Central memory CD8-positive, alpha-beta T cell (primary cell): ENCODE measurements around the gene WDR45B.
A peak's percentile ranks its signal among the peaks of the same experiment; 100 is the strongest.

ENCODE experiments used
- ATAC-seq: fragments of 150-1000 bp; cut with Tn5 transposase; replicated peaks from 2 replicates; pipeline ENCODE4 v1.10.0; 2022; ENCODE audit warnings: mild to moderate bottlenecking, moderate FRiP score, moderate number of reproducible peaks; ENCODE audit not compliant: poor library complexity, severe bottlenecking; ENCODE audit errors: extremely low read depth
- DNase-seq, 2 donors: peaks; one replicate each; pipeline ENCODE4 v3.0.0; 2021; ENCODE audit warnings: low spot score in 2 of 2
- H3K27ac Mint-ChIP-seq: one replicate; pipeline ENCODE4 v1.8.0; 2022; ENCODE audit warnings: low read depth, mild to moderate bottlenecking, moderate library complexity, mixed read lengths
- H3K27me3 Mint-ChIP-seq: one replicate; pipeline ENCODE4 v1.8.0; 2022; ENCODE audit warnings: mixed read lengths
- H3K36me3 Mint-ChIP-seq: one replicate; pipeline ENCODE4 v1.8.0; 2022; ENCODE audit warnings: mild to moderate bottlenecking, moderate library complexity, mixed read lengths; ENCODE audit not compliant: insufficient read depth
- H3K4me1 Mint-ChIP-seq: one replicate; pipeline ENCODE4 v1.8.0; 2022; ENCODE audit warnings: mixed read lengths
- H3K4me3 Mint-ChIP-seq: one replicate; pipeline ENCODE4 v1.8.0; 2022; ENCODE audit warnings: mild to moderate bottlenecking, moderate library complexity, mixed read lengths
- H3K9me3 Mint-ChIP-seq: one replicate; pipeline ENCODE4 v1.8.0; 2022; ENCODE audit warnings: mixed read lengths

WDR45B gene

GRCh38 chr17:82648165-82648668 is at the start of gene WDR45B:
Gene WDR45B (minus strand): TSS chr17:82648444. CDS start chr17:82648340, 104 bp downstream.
- peak; percentile 68 to 75 for DNase-seq
- Mint-ChIP-seq H3K4me1 (peaks cover 36% of the 10 kb centered on the region), H3K9me3 (no peaks in the 10 kb centered on the region), H3K27me3 (no peaks in the 10 kb centered on the region), H3K27ac (peak within 1 kb of the TSS; percentile 79), H3K4me3 (peak within 1 kb of the TSS; percentile 83), H3K36me3 (peaks cover 23% of the 10 kb centered on the region)
- peak; percentile 87 for ATAC-seq

DNA sequence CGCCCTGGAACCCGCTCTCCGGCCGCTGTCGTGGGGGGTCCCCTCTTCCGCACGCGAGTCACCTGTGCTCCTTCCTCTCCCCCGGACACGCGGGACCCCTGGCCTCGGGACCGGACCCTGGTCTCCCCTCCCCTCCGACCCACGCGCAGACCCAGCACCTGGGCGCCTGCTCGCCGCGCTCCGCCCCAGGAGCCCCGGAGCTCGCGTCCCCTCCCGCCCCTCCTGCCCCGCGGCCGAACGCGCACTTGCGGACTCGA is 49.5 kb upstream of the WDR45B start:
- no peaks in the 10 kb centered on the region for H3K27me3 Mint-ChIP-seq
- DNase-seq: no peak
- no peak for ATAC-seq
- peaks cover 2% of the 10 kb centered on the region for H3K36me3 Mint-ChIP-seq
- peaks cover 6% of the 10 kb centered on the region for H3K9me3 Mint-ChIP-seq
- peaks cover 14% of the 10 kb centered on the region for H3K4me1 Mint-ChIP-seq
- H3K27ac Mint-ChIP-seq: no peak overlapping the region
- peak overlapping the region; percentile 80 for H3K4me3 Mint-ChIP-seq

- H3K4me3 Mint-ChIP-seq: peak overlapping the region; percentile 80
- H3K36me3 Mint-ChIP-seq: peaks cover 2% of the 10 kb centered on the region
- H3K27me3 Mint-ChIP-seq: no peaks in the 10 kb centered on the region
- DNase-seq (no peak), ATAC-seq (no peak)
- H3K9me3 Mint-ChIP-seq: peaks cover 6% of the 10 kb centered on the region
- H3K27ac Mint-ChIP-seq: no peak overlapping the region
- H3K4me1 Mint-ChIP-seq: peaks cover 14% of the 10 kb centered on the region
Measured at GRCh38 chr17:82696916-82697807, 48.9 kb upstream of the WDR45B start.

DNA sequence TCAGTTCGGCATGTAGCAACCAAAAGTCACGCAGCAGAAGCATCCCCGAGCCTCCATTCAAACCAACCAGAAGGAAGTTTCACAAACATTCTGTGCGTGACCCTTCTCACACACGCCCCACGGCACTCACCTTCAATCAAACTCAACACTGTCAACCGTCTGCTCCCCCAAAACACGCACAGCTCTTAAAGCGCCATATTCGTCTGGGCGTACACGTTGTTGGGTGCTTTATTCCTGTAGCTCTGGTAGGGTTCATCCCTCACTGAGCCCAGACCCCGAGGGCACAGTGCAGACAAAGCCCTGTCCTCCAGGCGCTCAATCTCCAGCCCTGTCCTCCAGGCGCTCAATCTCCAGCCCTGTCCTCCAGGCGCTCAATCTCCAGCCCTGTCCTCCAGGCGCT is 48.0 kb upstream of the WDR45B start:
- H3K27me3 Mint-ChIP-seq: no peaks in the 10 kb centered on the region
- H3K27ac Mint-ChIP-seq: no peak overlapping the region
- peaks cover 2% of the 10 kb centered on the region for H3K36me3 Mint-ChIP-seq
- peaks cover 6% of the 10 kb centered on the region for H3K9me3 Mint-ChIP-seq
- no peak for ATAC-seq
- no peak overlapping the region for H3K4me3 Mint-ChIP-seq
- no peak for DNase-seq
- peaks cover 14% of the 10 kb centered on the region for H3K4me1 Mint-ChIP-seq

GRCh38 chr17:82694647-82695046 is 46.4 kb upstream of the WDR45B start:
- Mint-ChIP-seq H3K4me3 (no peak overlapping the region), H3K27me3 (no peaks in the 10 kb centered on the region), H3K9me3 (peaks cover 6% of the 10 kb centered on the region), H3K27ac (no peak overlapping the region), H3K36me3 (peaks cover 2% of the 10 kb centered on the region), H3K4me1 (peaks cover 18% of the 10 kb centered on the region)
- DNase-seq: no peak
- ATAC-seq: no peak

GRCh38 chr17:82693168-82693867 is 45.1 kb upstream of the WDR45B start:
- peaks cover 6% of the 10 kb centered on the region for H3K9me3 Mint-ChIP-seq
- no peak overlapping the region for H3K4me3 Mint-ChIP-seq
- H3K36me3 Mint-ChIP-seq: peaks cover 2% of the 10 kb centered on the region
- H3K27me3 Mint-ChIP-seq: no peaks in the 10 kb centered on the region
- no peak overlapping the region for H3K27ac Mint-ChIP-seq
- DNase-seq (no peak), ATAC-seq (no peak)
- H3K4me1 Mint-ChIP-seq: peaks cover 13% of the 10 kb centered on the region

DNA sequence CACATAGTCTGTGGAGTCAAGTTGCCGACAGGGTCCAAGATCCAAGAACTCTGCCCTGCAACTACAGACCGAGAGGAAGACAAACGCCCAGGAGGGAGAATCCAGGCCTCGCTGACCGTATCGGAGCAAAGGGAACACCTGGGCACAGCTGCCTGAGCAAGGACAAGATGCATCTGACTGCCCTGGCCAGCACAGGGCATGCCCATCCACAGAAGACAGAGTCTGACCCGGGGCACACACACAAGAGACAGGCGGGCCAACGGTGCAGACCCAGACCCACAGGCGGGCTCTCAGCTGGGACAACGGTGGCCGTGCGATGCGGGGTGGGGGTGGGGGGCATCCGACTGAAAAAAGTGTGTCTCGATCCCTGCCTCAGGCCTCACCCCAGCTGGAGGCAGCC is 44.0 kb upstream of the WDR45B start:
- H3K27me3 Mint-ChIP-seq: no peaks in the 10 kb centered on the region
- ATAC-seq (no peak), DNase-seq (no peak)
- H3K27ac Mint-ChIP-seq: no peak overlapping the region
- H3K36me3 Mint-ChIP-seq: peaks cover under 1% of the 10 kb centered on the region
- peaks cover 6% of the 10 kb centered on the region for H3K9me3 Mint-ChIP-seq
- no peak overlapping the region for H3K4me3 Mint-ChIP-seq
- peaks cover 11% of the 10 kb centered on the region for H3K4me1 Mint-ChIP-seq

DNA sequence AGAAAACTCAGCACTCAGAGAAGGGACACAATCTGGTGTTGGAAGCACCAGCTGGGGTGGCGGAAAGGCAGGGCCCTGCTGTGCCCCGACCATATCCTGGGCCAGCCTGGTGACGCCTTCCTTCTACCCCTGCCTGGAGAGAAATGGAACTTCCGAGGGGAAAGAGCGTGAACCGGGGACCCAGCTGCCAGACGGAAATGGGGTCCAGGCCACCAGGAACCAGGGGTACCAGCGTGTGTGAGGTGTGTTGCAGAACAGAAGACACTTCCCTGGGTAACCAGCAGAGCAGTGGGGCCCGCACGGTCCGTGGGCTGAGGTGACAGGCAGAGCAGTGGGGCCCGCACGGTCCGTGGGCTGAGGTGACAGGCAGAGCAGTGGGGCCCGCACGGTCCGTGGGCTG is 43.5 kb upstream of the WDR45B start:
- Mint-ChIP-seq H3K27ac (no peak overlapping the region), H3K4me1 (peaks cover 5% of the 10 kb centered on the region), H3K36me3 (peaks cover under 1% of the 10 kb centered on the region), H3K4me3 (no peak overlapping the region), H3K9me3 (peaks cover 6% of the 10 kb centered on the region), H3K27me3 (no peaks in the 10 kb centered on the region)
- ATAC-seq (no peak), DNase-seq (no peak)

DNA sequence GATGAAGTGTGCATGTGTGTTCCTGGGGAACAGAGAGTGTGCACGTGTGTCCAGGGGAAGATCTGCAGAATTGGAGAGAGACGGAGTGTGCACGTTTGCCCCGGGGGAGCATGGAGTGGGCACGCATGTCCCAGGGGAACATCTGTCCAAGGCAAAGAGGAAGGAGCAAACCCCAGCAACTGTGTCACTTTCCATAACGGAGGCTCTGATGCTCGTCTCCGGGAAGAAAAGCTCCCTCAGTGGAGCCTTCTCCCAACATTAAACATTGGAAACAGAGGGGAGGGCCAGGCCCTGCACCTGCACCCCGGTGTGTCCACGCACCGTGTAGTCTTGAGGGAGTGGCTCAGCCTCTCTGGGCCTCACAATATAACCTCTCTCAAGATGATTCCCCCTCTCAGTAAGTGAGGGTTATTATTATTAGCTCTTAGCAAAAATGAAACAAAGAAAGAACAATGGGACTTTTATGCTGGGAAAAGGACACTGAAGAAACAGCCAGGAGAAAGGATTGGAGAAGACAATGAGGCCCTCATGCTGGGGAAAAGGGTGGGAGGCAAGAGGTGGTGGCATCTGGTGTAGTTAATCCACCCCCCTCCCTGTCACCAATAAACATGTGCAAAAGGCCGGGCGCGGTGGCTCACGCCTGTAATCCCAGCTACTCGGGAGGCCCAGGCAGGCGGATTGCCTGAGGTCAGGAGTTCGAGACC is 42.7 kb upstream of the WDR45B start:
- DNase-seq (no peak), ATAC-seq (no peak)
- Mint-ChIP-seq H3K4me3 (no peak overlapping the region), H3K27ac (no peak overlapping the region), H3K36me3 (peaks cover 3% of the 10 kb centered on the region), H3K4me1 (peaks cover 5% of the 10 kb centered on the region), H3K9me3 (peaks cover 6% of the 10 kb centered on the region), H3K27me3 (no peaks in the 10 kb centered on the region)

- Mint-ChIP-seq H3K27ac (no peak overlapping the region), H3K36me3 (peaks cover 3% of the 10 kb centered on the region), H3K9me3 (no peaks in the 10 kb centered on the region), H3K27me3 (no peaks in the 10 kb centered on the region), H3K4me3 (no peak overlapping the region), H3K4me1 (peaks cover 5% of the 10 kb centered on the region)
- ATAC-seq: no peak
- no peak for DNase-seq
Measured at GRCh38 chr17:82689077-82689476, 40.8 kb upstream of the WDR45B start.

DNA sequence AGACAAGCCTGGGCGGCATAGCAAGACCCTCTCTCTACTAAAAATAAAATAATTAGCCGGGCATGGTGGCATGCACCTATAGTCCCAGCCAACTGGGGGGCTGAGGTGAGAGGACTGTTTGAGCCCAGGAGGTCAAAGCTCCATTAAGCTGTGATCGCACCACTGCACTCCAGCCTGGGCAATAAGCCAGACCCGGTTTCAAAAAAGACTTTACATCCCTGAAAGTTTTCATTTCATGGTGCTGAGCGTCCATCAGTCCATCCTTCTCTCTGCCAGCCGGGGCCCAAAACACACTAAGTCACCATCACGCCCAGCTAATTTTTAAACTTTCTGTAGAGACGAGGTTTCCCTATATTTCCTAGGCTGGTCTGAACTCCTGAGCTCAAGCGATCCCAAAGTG is 39.6 kb upstream of the WDR45B start:
- Mint-ChIP-seq H3K4me1 (peaks cover 5% of the 10 kb centered on the region), H3K9me3 (no peaks in the 10 kb centered on the region), H3K36me3 (peaks cover 3% of the 10 kb centered on the region), H3K4me3 (no peak overlapping the region), H3K27ac (no peak overlapping the region), H3K27me3 (no peaks in the 10 kb centered on the region)
- DNase-seq (no peak), ATAC-seq (no peak)

DNA sequence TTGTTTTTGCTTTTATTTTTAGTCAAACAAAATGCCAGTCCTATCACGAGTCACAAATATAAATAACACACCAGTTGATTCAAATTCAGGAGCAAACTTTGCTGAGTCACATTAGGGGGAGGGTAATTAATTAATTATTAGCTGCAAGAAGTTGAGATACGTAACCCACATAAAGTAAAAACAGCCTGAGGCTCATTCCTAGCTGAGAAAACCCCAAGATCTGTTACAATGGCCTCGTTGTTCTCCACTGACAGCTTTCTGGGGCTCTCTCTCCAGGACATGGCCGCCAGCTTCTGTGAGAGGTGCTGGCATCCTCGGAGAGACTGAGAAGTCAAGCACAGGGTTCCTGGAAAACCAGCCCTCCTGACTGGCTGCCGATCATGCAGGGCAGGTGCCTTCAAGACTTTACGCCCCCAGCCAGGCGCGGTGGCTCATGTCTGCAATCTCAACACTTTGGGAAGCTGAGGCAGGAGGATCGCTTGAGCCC is 39.2 kb upstream of the WDR45B start:
- DNase-seq (no peak), ATAC-seq (no peak)
- Mint-ChIP-seq H3K9me3 (no peaks in the 10 kb centered on the region), H3K36me3 (peaks cover 3% of the 10 kb centered on the region), H3K27ac (no peak overlapping the region), H3K4me1 (peaks cover 5% of the 10 kb centered on the region), H3K4me3 (no peak overlapping the region), H3K27me3 (no peaks in the 10 kb centered on the region)
